B cell (primary cell): ENCODE data around the gene MT1A. TPM values are rescaled to one million over a fixed set of nuclear protein-coding genes. Genes with fewer than 3 reads are reported as not detected.

Experiments used
- ATAC-seq: fragments of 200-7000 bp; cut with Tn5 transposase; one replicate; pipeline ENCODE4 v1.10.0; 2021; ENCODE audit warnings: low read depth, mild to moderate bottlenecking, moderate number of reproducible peaks, moderate library complexity
- CTCF ChIA-PET: fragments of 350-600 bp; sonication (Branson Sonifier 250); formaldehyde crosslinking; loops from one replicate; lab custom pipeline; 2021; ENCODE audit warnings: antibody characterized with exemption, inconsistent platforms; lab: Charles Lee
- POLR2A ChIA-PET: fragments of 350-600 bp; sonication (Branson Sonifier 250); formaldehyde crosslinking; loops from one replicate; lab custom pipeline; 2021; ENCODE audit warnings: antibody characterized with exemption; lab: Charles Lee
- DNase-seq: peaks from one replicate; pipeline ENCODE4 v3.0.0; 2013
- H2AFZ ChIP-seq: 2 replicates; pipeline ENCODE4 v1.6.1; 2012; ENCODE audit warnings: mild to moderate bottlenecking, low read depth, low read length; ENCODE audit not compliant: insufficient read depth, poor library complexity, severe bottlenecking
- H3K27ac ChIP-seq, 2 donors: 1 replicate in 1 of 2; 2 replicates in 1 of 2; pipeline ENCODE4 v1.5.1; 2012 to 2013; ENCODE audit warnings: low read length in 2 of 2, mild to moderate bottlenecking in 2 of 2, moderate library complexity in 1 of 2
- H3K27me3 ChIP-seq, 4 experiments: fragments of 200-600 bp in 1 of 4; sonication (generic) in 1 of 4; replicated peaks in 1 of 4; 1 replicate in 2 of 4; 2 replicates in 2 of 4; pipeline versions ENCODE4 v1.6.1 to v1.7.0; 2013 to 2016; ENCODE audit warnings: low read length in 3 of 4, mild to moderate bottlenecking in 2 of 4, mixed read lengths in 1 of 4, moderate library complexity in 1 of 4; ENCODE audit not compliant: insufficient read depth in 4 of 4, control insufficient read depth in 3 of 4; ENCODE audit errors: control extremely low read depth in 1 of 4
- H3K36me3 ChIP-seq, 2 experiments: replicated peaks in 1 of 2; 1 replicate in 1 of 2; 2 replicates in 1 of 2; pipeline versions ENCODE4 v1.6.1 to v1.7.1; 2013; ENCODE audit warnings: low read length in 1 of 2; ENCODE audit not compliant: insufficient read depth in 2 of 2, control insufficient read depth in 1 of 2; ENCODE audit errors: control extremely low read depth in 1 of 2, extremely low read depth in 1 of 2
- H3K4me1 ChIP-seq, 2 donors: fragments of 200-600 bp in 1 of 2; sonication (generic) in 1 of 2; 1 replicate in 1 of 2; 2 replicates in 1 of 2; pipeline versions ENCODE4 v1.5.1 to v1.6.1; 2013 to 2017; ENCODE audit warnings: low read length in 2 of 2; ENCODE audit not compliant: control insufficient read depth in 2 of 2, insufficient read depth in 2 of 2
- H3K4me2 ChIP-seq: replicated peaks from 2 replicates; pipeline ENCODE3; 2012; ENCODE audit warnings: mild to moderate bottlenecking, low read depth, low read length; ENCODE audit not compliant: poor library complexity, severe bottlenecking
- H3K4me3 ChIP-seq, 5 experiments: fragments of 200-600 bp in 1 of 5; sonication (generic) in 1 of 5; 1 replicate in 3 of 5; 2 replicates in 2 of 5; pipeline versions ENCODE4 v1.5.1 to v1.7.0; 2011 to 2016; ENCODE audit warnings: low read length in 4 of 5, mild to moderate bottlenecking in 4 of 5, low read depth in 2 of 5, control low read depth in 1 of 5, moderate library complexity in 1 of 5; ENCODE audit not compliant: insufficient read depth in 1 of 5; ENCODE audit errors: control extremely low read depth in 1 of 5, extremely low read depth in 1 of 5
- H3K79me2 ChIP-seq: fragments of 200-600 bp; sonication (generic); one replicate; pipeline ENCODE4 v1.6.0; 2016; ENCODE audit warnings: low read length; ENCODE audit not compliant: control insufficient read depth, insufficient read depth
- H3K9ac ChIP-seq: fragments of 200-600 bp; sonication (generic); 2 replicates; pipeline ENCODE4 v1.6.1; 2017; ENCODE audit warnings: mild to moderate bottlenecking, low read length, moderate library complexity
- H3K9me3 ChIP-seq, 3 donors: one replicate each; pipeline versions ENCODE4 v1.6.1 to v1.7.1; 2013; ENCODE audit warnings: low read length in 2 of 3; ENCODE audit not compliant: control insufficient read depth in 2 of 3, insufficient read depth in 1 of 3; ENCODE audit errors: control extremely low read depth in 1 of 3
- H4K20me1 ChIP-seq: 2 replicates; pipeline ENCODE4 v1.6.0; 2012; ENCODE audit warnings: mild to moderate bottlenecking, low read length; ENCODE audit not compliant: insufficient read depth, control insufficient read depth, poor library complexity, severe bottlenecking
- H3K27ac Mint-ChIP-seq: one replicate; pipeline ENCODE4 v1.8.0; 2021; ENCODE audit warnings: mixed read lengths
- H3K27me3 Mint-ChIP-seq: one replicate; pipeline ENCODE4 v1.8.0; 2021; ENCODE audit warnings: mixed read lengths
- H3K4me1 Mint-ChIP-seq: one replicate; pipeline ENCODE4 v1.8.0; 2021; ENCODE audit warnings: mixed read lengths
- H3K4me3 Mint-ChIP-seq: one replicate; pipeline ENCODE4 v1.8.0; 2021; ENCODE audit warnings: mixed read lengths
- H3K9me3 Mint-ChIP-seq: one replicate; pipeline ENCODE4 v1.8.0; 2022; ENCODE audit warnings: mixed read lengths; ENCODE audit not compliant: insufficient read depth
- EZH2 ChIP-seq: IDR thresholded peaks from 2 replicates; pipeline ENCODE4 v1.6.1; 2012; ENCODE audit warnings: borderline replicate concordance, low read depth, mild to moderate bottlenecking, moderate library complexity, low read length; ENCODE audit not compliant: insufficient read depth, poor library complexity, severe bottlenecking
- WGBS: methylation state at CpG from one replicate; pipeline ENCODE4 v1.1.5; 2013; ENCODE audit warnings: missing lambda C conversion rate; ENCODE audit not compliant: insufficient coverage; 5-methylcytosine and 5-hydroxymethylcytosine counted together
- intact Hi-C: fragments of 100-400 bp; cut with micrococcal nuclease; formaldehyde crosslinking; loops from one replicate; pipeline ENCODE4 v1.10.0; 2022
- polyA plus RNA-seq: library from polyadenylated mRNA; depleted of rRNA; stranded (reverse); fragments of >200 nt; gene quantifications from 2 replicates; pipeline ENCODE4 v1.2.3, GENCODE V29; 2012
- total RNA-seq, 2 donors: library from RNA; stranded (reverse); fragments of 120-200 nt in 1 of 2; gene quantifications; 1 replicate in 1 of 2; 2 replicates in 1 of 2; pipeline versions ENCODE4 v1.2.3 to v1.2.4, GENCODE V29; 2013 to 2022
- TF ChIP-seq, protein P1 (sequence below): fragments of 200-600 bp; IDR thresholded peaks from one replicate; pipeline ENCODE4 v1.8.0; 2022; ENCODE audit warnings: antibody characterized with exemption, mild to moderate bottlenecking

Gene MT1A
- total and polyA plus RNA-seq, 2 donors (not counting 1 experiment from before 2014, with no cell fraction given) = not detected

DNA sequence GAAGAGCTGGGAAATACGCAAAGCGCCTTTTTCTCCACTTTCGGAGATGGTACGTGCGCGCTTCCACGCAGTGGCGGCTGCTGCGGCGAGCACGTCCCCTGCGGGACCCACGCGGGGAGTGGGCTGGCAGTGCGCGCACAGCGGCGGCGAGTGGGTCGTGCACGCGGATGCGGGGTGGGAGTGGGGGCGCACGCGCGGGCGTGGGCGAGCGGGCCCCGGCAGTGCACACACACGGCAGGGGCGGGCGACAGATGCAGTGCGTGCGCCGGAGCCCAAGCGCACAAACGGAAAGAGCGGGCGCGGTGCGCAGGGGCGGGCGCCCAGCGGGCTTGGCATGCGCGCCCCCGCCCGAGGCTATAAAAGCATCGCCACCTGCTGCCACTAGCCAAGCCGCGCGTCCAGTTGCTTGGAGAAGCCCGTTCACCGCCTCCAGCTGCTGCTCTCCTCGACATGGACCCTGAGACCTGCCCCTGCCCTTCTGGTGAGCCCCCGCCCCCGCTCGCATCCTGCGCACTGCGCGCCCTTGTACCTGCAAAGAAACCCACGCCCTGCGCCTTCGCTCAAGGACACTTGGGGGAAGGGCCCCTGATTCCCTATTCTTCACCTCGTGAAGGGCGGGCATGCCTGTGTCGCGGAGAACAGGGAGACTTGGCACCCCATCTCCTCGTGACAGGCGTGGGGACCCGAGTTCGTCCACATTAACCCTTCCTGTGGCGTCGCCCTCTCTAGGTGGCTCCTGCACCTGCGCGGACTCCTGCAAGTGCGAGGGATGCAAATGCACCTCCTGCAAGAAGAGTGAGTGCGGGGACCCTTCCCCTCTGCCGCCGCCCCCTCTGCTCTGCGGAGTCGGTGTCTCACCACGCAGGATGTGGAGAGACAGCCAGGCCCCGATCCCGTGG lies 49.1 kb upstream of the MT1A start, which contains the start of gene MT3:
TSS of gene MT3 (plus strand) at position 388 of the 899 bp plus-strand sequence. CDS start at position 451, 63 bp downstream.
- Histone ChIP-seq H3K27ac (no peak within 1 kb of the TSS), H3K4me3 (no peak within 1 kb of the TSS), H3K4me1 (peaks cover 6 to 8% of the 10 kb centered on the region in 2 donors), H3K79me2 (no peaks in the 10 kb centered on the region), H3K9me3 (peaks cover 0 to 11% (median 1%) of the 10 kb centered on the region in 3 donors), H3K36me3 (no peaks in the 10 kb centered on the region), H3K9ac (no peak within 1 kb of the TSS), H4K20me1 (no peaks in the 10 kb centered on the region), H3K27me3 (peaks cover 0 to 30% (median 13%) of the 10 kb centered on the region in 4 experiments), H3K4me2 (peak within 1 kb of the TSS; percentile 49), H2AFZ (no peak within 1 kb of the TSS)
- no peak for TF ChIP-seq EZH2
- TF ChIP-seq, protein P1, sequence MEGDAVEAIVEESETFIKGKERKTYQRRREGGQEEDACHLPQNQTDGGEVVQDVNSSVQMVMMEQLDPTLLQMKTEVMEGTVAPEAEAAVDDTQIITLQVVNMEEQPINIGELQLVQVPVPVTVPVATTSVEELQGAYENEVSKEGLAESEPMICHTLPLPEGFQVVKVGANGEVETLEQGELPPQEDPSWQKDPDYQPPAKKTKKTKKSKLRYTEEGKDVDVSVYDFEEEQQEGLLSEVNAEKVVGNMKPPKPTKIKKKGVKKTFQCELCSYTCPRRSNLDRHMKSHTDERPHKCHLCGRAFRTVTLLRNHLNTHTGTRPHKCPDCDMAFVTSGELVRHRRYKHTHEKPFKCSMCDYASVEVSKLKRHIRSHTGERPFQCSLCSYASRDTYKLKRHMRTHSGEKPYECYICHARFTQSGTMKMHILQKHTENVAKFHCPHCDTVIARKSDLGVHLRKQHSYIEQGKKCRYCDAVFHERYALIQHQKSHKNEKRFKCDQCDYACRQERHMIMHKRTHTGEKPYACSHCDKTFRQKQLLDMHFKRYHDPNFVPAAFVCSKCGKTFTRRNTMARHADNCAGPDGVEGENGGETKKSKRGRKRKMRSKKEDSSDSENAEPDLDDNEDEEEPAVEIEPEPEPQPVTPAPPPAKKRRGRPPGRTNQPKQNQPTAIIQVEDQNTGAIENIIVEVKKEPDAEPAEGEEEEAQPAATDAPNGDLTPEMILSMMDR = no peak
- peak within 1 kb of the TSS; percentile 54 for H3K4me3 Mint-ChIP-seq
- DNase-seq (no peak), ATAC-seq (no peak)
- ChIA-PET POLR2A (no interaction called here), CTCF (no interaction called here)
- no peaks in the 10 kb centered on the region for H3K9me3 Mint-ChIP-seq
- peaks cover 56% of the 10 kb centered on the region for H3K27me3 Mint-ChIP-seq
- H3K27ac Mint-ChIP-seq = no peak within 1 kb of the TSS
- 6% methylated on average over 87 of the region's 87 CpGs for WGBS
- intact Hi-C loops = no loop called here
- H3K4me1 Mint-ChIP-seq = peaks cover 7% of the 10 kb centered on the region
